IMR-90 (cell line): Measurements from ENCODE around the gene IL12RB1.

Source experiments
- CEBPB ChIP-seq: IDR thresholded peaks from 2 replicates; pipeline ENCODE4 v1.6.1; 2012; ENCODE audit warnings: low read depth, low read length, improper control_type of control experiment
- MAZ ChIP-seq: IDR thresholded peaks from 2 replicates; pipeline ENCODE4 v1.6.1; 2012; ENCODE audit warnings: low read depth, mild to moderate bottlenecking, low read length, improper control_type of control experiment, moderate library complexity, borderline replicate concordance
- MXI1 ChIP-seq: IDR thresholded peaks from 2 replicates; pipeline ENCODE4 v1.6.1; 2012; ENCODE audit warnings: low read depth, mild to moderate bottlenecking, low read length, moderate library complexity, borderline replicate concordance
- POLR2A ChIP-seq: IDR thresholded peaks from 2 replicates; pipeline ENCODE4 v1.6.1; 2012; ENCODE audit warnings: mild to moderate bottlenecking, low read depth, low read length
- RAD21 ChIP-seq: IDR thresholded peaks from 2 replicates; pipeline ENCODE4 v1.6.1; 2012; ENCODE audit warnings: low read length, improper control_type of control experiment
- RCOR1 ChIP-seq: IDR thresholded peaks from 2 replicates; pipeline ENCODE4 v1.6.1; 2012; ENCODE audit warnings: mild to moderate bottlenecking, low read length, improper control_type of control experiment; ENCODE audit not compliant: insufficient replicate concordance
- SMC3 ChIP-seq: fragments of 150-350 bp; IDR thresholded peaks from 2 replicates; pipeline ENCODE4 v1.6.1; 2016; ENCODE audit warnings: low read depth, mild to moderate bottlenecking, antibody characterized with exemption, low read length, moderate library complexity
- TF ChIP-seq, protein P1 (sequence below): conservative IDR thresholded peaks from 2 replicates; pipeline ENCODE4 v1.5.1; 2012; ENCODE audit warnings: mild to moderate bottlenecking, low read depth, low read length, improper control_type of control experiment
- TF ChIP-seq, protein P2 (sequence below): fragments of 150-350 bp; IDR thresholded peaks from 2 replicates; pipeline ENCODE4 v1.6.1; 2017; ENCODE audit warnings: mild to moderate bottlenecking, antibody characterized with exemption, low read length, low read depth
- TF ChIP-seq, protein P3 (sequence below): fragments of 150-350 bp; IDR thresholded peaks from 2 replicates; pipeline ENCODE4 v1.6.1; 2016; ENCODE audit warnings: low read depth, mild to moderate bottlenecking, low read length, moderate library complexity, borderline replicate concordance

DNA sequence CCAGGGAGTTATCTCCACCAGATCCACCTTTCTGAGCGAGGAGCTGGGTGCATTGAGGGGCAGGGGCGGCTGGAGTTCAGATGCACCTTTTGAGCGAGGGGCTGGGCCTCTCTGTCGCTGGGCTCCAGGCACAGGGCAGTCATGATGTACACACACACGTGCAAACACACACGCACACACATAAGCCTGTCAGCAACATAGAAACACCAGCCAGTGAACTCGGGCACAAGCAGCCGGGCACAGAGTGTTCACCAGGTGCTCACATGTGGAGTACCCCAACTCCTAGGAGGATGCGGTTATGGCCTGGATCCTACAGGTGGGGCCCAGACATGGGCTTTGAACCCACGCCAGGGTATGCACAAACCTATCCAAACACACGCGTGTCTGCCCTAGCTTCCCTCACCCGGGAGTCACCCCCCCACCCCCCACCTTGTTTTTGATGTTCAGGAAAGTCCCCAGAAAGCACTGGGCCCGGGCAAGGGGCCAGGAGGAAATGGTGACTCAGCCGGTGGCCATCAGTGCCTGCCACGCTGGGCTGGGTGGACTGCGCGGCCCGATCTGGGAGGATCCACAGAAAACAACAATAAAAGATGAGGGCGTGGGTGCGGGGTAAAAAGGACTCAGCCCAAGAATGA is 65.5 kb downstream of the IL12RB1 start:
- TF ChIP-seq, protein P1, sequence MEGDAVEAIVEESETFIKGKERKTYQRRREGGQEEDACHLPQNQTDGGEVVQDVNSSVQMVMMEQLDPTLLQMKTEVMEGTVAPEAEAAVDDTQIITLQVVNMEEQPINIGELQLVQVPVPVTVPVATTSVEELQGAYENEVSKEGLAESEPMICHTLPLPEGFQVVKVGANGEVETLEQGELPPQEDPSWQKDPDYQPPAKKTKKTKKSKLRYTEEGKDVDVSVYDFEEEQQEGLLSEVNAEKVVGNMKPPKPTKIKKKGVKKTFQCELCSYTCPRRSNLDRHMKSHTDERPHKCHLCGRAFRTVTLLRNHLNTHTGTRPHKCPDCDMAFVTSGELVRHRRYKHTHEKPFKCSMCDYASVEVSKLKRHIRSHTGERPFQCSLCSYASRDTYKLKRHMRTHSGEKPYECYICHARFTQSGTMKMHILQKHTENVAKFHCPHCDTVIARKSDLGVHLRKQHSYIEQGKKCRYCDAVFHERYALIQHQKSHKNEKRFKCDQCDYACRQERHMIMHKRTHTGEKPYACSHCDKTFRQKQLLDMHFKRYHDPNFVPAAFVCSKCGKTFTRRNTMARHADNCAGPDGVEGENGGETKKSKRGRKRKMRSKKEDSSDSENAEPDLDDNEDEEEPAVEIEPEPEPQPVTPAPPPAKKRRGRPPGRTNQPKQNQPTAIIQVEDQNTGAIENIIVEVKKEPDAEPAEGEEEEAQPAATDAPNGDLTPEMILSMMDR: no peak
- TF ChIP-seq RAD21: no peak
- TF ChIP-seq, protein P2, sequence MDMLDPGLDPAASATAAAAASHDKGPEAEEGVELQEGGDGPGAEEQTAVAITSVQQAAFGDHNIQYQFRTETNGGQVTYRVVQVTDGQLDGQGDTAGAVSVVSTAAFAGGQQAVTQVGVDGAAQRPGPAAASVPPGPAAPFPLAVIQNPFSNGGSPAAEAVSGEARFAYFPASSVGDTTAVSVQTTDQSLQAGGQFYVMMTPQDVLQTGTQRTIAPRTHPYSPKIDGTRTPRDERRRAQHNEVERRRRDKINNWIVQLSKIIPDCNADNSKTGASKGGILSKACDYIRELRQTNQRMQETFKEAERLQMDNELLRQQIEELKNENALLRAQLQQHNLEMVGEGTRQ: no peak
- TF ChIP-seq MAZ: no peak
- TF ChIP-seq, protein P3, sequence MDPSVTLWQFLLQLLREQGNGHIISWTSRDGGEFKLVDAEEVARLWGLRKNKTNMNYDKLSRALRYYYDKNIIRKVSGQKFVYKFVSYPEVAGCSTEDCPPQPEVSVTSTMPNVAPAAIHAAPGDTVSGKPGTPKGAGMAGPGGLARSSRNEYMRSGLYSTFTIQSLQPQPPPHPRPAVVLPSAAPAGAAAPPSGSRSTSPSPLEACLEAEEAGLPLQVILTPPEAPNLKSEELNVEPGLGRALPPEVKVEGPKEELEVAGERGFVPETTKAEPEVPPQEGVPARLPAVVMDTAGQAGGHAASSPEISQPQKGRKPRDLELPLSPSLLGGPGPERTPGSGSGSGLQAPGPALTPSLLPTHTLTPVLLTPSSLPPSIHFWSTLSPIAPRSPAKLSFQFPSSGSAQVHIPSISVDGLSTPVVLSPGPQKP: no peak
- 0 out of 2 replicates have a peak, but pooled peaks have one; percentile 18 for TF ChIP-seq POLR2A
- no peak for TF ChIP-seq CEBPB
- TF ChIP-seq SMC3: no peak
- no peak for TF ChIP-seq MXI1
- TF ChIP-seq RCOR1: no peak
